ENCODE measurements around the gene PTCD1.

- TF ChIP-seq POLR2A (IDR thresholded peaks at IDR 0.05; ENCODE audit: low read length) (no peak), GATA1 (IDR thresholded peaks at IDR 0.05; ENCODE audit: low read depth, low read length) (no peak)
Measured at GRCh38 chr7:99473315-99473596, 34.7 kb upstream of the PTCD1 start.

Measured in erythroblast (primary cell).